ENCODE measurements around the gene MICU1.

GRCh38 chr10:72392571-72392970, 233.3 kb downstream of the MICU1 start:
- TF ChIP-seq CTCF (IDR thresholded peaks at IDR 0.05) (no peak), POLR2AphosphoS5 (IDR thresholded peaks at IDR 0.05) (no peak), EP300 (IDR thresholded peaks at IDR 0.05; ENCODE audit: low read depth) (no peak), POLR2A (IDR thresholded peaks at IDR 0.05) (no peak)

Measured in transverse colon (tissue), 4 donors.